Measurements from ENCODE around the gene MTARC1.

DNA sequence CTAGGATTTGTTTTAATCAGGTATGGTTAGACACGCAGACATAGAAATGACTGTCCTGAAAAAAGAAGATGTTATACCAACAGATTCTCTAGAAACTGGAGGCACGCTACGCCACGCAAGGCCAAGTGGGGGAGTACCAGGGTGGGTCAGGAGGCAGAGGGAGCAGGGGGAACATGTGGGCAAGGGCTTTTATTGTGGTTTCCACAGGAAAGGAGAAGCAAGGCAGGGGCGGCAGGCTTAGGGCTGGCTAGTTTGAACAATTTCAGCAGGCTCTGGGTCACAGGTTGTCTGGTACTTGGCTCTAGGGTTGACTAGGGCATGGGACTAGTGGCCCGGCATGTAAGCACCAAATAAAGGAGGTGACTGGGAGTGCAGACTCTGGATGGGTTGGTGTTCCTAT is 31.4 kb upstream of the MTARC1 start:
- TF ChIP-seq EP300 (IDR thresholded peaks at IDR 0.05; ENCODE audit: borderline replicate concordance in 1 of 2, control insufficient read depth in 1 of 2, low read depth in 2 of 2, low read length in 2 of 2) (no peak), SPI1 (IDR thresholded peaks at IDR 0.05; ENCODE audit: borderline replicate concordance, insufficient read depth, low read depth, low read length) (no peak), CEBPB (IDR thresholded peaks at IDR 0.05; ENCODE audit: borderline replicate concordance in 1 of 2, low read depth in 2 of 2, low read length in 2 of 2) (no peak)
- TF ChIP-seq, protein P1, sequence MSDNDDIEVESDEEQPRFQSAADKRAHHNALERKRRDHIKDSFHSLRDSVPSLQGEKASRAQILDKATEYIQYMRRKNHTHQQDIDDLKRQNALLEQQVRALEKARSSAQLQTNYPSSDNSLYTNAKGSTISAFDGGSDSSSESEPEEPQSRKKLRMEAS (IDR thresholded peaks at IDR 0.05; ENCODE audit: low read depth, low read length), result no peak

Data from GM12878 (cell line).